IPS DF 4.7 (cell line): ENCODE data around the gene ZNF10.

ENCODE experiments used
- DNase-seq: peaks from one replicate; pipeline ENCODE4 v3.0.0-alpha.2; 2013; ENCODE audit warnings: low spot score; ENCODE audit errors: extremely low read depth

ZNF10 gene

GRCh38 chr12:133201888-133202287 lies 71.5 kb downstream of the ZNF10 start:
- DNase-seq: no peak

GRCh38 chr12:133202493-133203343 lies 72.3 kb downstream of the ZNF10 start:
- DNase-seq: no peak

GRCh38 chr12:133203344-133204263 lies 73.2 kb downstream of the ZNF10 start:
- no peak for DNase-seq

- no peak for DNase-seq
Observed at GRCh38 chr12:133204264-133204603, 73.8 kb downstream of the ZNF10 start.

- no peak for DNase-seq
Observed at GRCh38 chr12:133206390-133206789, 76.0 kb downstream of the ZNF10 start.
